Activated CD4-positive, alpha-beta T cell treated with anti-CD3 and anti-CD28 coated beads, Interleukin-10, Interleukin-2, amounts not matched to agents 100 ng/mL and 50 ng/mL, durations not matched to agents 16 hours and 8 hours (primary cell): ENCODE results near the gene PRPF31.

Source experiments
- DNase-seq: peaks from one replicate; pipeline ENCODE4 v3.0.0-alpha.2; 2020

Gene PRPF31

DNA sequence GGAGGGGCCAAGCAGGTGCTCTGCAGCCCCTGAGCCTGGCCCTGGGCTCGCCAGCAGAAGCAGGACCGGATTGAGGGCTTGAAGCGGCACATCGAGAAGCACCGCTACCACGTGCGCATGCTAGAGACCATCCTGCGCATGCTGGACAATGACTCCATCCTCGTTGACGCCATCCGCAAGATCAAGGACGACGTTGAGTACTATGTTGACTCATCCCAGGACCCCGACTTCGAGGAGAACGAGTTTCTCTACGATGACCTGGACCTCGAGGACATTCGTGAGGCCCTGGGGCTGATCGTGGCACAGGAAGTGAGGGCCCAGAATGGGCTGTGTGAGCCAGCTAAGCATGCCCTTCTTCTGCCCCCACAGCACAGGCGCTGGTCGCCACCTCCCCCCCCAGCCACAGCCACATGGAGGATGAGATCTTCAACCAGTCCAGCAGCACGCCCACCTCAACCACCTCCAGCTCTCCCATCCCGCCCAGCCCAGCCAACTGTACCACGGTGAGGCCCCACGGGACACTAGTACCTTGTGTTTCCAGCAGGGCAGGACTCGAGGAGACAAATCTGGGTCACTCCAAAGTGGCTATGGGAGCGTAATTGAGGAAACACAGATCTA, 30.1 kb downstream of the PRPF31 start:
- DNase-seq: no peak

DNA sequence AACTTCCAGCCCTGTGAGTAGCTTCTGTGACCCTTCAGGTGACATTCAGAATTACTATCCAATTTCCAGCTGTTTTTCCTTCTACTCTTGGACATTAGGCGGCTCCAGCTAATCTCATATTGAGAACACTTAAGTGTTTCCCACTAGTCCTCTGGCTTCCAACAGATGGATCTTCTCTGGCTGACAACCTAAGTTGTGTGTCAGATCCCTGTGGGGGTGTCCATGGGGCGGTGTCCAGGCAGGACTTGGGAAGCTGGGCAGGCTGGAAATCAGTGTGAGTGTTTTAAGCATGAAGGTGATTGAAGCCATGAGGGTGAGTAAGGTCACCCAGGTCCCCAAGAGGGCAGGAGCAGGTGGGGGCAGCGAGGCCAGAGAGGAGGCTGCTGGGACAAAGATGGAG, 32.1 kb downstream of the PRPF31 start:
- no peak for DNase-seq

- no peak for DNase-seq
These were observed 32.6 kb downstream of the PRPF31 start for GRCh38 chr19:54148158-54148557.

GRCh38 chr19:54149021-54149812, 33.7 kb downstream of the PRPF31 start:
- no peak for DNase-seq

DNA sequence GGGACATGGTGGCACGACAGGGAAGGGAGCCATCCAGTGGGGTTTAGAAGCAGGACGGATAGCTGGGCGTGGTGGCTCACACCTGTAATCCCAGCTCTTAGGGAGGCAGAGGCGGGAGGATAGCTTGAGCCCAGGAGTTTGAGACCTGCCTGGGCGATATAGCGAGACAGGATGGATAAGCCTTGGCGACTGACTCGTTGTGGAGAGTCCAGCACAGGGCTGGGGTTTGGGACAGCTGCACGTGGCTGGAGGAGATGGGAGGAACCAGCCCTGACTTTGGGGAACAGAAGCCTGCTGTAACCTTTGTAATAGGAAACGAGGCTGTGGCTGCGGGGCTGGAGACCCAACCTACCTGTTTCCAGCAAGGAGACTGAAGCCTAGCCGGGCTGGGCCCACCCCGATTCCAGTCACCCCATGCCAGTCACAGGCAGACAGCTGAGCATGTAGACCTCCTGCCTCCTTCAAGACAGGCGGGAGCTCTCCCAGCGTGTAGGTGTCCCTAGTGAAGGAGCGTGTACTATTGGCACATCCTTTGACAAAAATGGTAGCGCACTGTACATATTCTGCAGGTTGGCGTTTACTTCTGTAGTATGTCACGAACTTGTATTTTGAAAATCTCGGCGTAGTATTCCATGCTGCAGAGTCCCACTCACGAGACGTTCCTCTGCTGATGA, 35.9 kb downstream of the PRPF31 start:
- no peak for DNase-seq

- no peak for DNase-seq
These were observed 36.7 kb downstream of the PRPF31 start for GRCh38 chr19:54152267-54152666.

DNA sequence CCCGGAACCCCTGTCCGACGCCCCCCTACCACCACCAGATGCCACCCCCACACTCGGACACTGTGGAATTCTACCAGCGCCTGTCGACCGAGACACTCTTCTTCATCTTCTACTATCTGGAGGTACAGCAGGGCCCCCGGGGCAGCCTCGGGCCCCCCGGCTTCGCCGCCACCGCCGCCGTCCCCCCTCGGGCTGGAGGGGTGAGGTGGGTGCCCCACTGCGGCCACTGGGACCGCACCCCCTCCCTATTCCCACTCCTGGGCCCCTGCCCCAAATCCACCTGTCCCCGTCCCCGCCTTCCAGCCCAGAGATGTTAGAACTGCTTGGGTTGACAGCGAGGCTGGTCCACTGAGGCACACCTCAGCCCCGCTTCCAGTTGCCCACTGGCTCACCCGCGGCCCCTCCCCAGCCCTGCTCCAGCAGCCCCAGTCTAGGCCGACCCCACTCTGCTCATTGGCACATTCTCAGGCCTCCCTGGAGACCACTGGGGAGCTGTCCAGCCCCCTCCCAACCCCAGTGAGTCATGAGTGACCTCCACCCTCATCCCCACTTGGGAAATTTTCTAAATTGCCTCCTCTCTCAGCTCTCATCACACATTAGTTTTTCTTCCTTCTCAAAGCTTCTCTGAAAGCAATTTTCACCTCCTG, 37.4 kb downstream of the PRPF31 start:
- no peak for DNase-seq

- DNase-seq: no peak
These were observed 38.3 kb downstream of the PRPF31 start for GRCh38 chr19:54153731-54154326.

DNA sequence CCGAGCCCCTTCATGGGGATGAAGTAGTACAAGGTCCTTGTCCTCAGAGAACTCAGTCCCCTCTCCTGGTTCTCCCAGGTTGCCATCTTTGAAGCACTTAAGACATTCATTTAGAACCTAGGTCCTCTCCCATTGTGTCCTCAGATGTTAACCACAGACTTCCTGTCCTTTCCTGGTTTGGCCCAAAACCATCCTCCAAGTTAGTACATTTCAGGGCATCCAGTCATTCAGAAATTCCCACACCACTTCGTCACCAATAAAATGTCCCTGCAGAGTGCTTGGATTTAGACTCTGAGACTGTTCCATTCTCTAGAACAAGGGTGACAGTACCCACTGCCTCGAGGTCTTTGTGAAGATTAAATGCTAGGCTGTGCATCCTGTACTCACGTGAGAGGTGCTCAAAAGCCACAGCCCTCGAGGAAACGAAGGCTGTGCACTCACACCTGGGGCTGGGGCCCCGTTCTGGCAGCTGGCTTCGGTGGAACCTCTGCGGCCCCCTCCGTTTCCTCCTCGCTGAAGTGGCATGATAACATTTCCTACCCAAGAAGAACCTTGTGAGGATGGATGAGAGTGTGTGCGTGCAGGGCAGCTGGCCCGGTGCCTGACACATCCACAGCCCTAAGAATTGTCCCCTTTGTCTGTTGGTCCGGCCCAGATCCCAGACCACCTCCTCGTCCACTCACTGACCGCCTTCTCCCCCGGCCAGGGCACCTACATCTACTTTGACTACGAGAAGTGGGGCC, 39.2 kb downstream of the PRPF31 start:
- DNase-seq: peak; percentile 41

DNA sequence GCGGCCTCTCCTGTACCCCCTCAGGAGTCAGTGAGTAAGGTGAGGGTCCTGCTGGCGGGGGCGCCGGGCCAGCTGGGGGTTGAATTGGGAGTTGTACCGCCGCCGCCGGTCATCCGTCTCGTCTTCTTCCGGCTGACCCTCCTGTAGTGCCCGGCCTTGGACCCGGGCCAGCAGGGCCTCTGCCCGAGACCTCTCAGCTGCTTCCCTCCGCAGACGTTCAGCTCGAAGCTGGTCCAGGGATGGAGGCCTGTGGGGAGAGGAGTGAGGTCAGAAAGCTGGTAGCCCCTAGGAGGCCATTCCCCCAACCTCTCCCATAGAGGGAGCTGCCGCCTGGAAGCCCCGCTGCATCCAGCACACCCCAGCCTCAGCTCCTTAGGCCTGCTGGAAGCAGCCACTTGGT, 40.1 kb downstream of the PRPF31 start:
- DNase-seq: no peak

DNA sequence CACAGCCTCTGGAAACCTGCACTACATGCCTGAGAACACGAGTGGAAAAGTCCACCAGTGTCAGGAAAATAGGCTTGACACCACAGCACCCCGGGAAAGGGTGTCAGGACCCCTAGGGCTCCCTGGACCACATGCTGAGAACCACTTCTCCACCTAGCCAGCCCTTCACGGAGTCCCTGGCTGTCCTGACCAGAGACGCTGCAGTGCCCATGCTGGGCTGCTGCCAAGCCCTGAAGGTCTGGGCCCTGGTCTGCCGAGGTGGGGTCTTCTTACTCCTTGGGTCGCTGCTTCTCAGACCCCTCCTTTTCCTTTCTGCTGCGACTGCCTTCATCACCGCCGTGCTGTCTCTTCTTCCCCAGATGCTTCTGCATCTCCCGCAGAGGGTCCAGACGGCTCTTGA, 40.9 kb downstream of the PRPF31 start:
- no peak for DNase-seq

- no peak for DNase-seq
These were observed 41.4 kb downstream of the PRPF31 start for GRCh38 chr19:54156953-54157352.

GRCh38 chr19:54158812-54159351, 43.3 kb downstream of the PRPF31 start:
- peak; percentile 46 for DNase-seq

GRCh38 chr19:54159352-54160181, 44.0 kb downstream of the PRPF31 start, which contains the start of gene LENG1:
Gene LENG1 (minus strand): TSS chr19:54159721. CDS start chr19:54159695, 26 bp downstream.
- peak; percentile 100 for DNase-seq

DNA sequence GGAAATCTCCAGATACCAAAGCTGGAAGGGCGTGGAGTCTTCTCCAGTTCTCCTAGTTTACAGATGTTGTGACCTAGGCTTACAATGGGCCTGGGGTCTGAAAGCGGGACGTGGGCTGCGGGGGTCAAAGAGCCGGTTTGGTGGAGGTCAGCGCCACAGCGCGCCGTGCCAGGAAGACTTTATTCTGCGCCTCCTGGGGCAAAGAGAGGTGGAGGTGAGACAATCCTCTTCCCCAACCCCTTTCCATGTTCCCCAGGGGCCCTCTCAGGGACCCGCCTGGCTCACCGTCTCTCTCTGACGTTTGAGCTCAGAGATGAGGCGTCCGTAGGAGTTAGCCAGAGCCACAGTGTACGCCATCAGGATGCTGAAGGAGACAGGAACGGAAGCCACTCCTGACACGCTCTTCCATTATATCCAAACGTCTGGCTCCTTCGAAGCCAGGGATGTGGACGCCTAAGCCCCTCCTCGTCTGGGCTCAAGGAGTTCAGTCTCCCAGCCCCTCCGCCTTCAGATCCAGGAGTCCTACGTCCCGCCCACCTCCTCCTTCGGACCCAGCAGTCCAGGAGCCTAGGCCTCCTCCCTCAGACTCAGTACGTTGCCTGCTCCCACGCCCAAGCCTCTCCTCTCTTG, 44.7 kb downstream of the PRPF31 start:
- peak; percentile 11 for DNase-seq

GRCh38 chr19:54160854-54161253, 45.3 kb downstream of the PRPF31 start:
- DNase-seq: no peak

DNA sequence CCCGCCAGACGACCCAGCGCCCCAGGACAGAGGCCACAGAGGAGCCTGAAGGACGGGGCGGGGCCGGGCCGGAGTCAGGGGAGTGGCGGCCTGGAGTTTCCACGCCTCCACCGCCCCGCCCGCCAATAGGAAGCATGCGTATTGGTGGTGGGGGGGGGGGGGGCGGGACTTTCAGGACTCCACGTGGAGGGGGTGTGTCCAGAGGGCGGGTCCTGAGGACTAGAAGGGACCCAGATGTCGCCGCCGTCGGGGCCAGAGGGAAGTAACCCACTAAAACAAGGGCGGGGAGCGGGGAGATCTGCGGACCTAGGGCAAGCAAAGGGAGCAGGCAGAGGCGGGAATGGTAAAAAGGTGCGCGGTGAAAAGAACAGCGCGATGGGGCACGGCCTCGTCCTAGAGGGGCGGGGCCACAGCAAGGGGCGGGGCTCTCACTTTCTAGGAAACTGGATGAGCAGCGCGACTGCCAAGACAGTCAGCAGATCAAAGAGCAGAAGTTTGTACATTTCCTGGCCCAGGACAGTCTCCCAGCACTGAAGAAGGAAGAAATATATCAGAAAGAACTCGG, 46.8 kb downstream of the PRPF31 start:
- DNase-seq: peak; percentile 83

GRCh38 chr19:54162884-54163283, 47.3 kb downstream of the PRPF31 start:
- no peak for DNase-seq

GRCh38 chr19:54164369-54165068, 49.0 kb downstream of the PRPF31 start:
- peak; percentile 88 for DNase-seq
